ENCODE results near the gene PSD2. TPM values are rescaled to one million over a fixed set of nuclear protein-coding genes. Genes with fewer than 3 reads are reported as not detected.

The PSD2 gene
- total RNA-seq, 1 donor, result 0.10 TPM

DNA sequence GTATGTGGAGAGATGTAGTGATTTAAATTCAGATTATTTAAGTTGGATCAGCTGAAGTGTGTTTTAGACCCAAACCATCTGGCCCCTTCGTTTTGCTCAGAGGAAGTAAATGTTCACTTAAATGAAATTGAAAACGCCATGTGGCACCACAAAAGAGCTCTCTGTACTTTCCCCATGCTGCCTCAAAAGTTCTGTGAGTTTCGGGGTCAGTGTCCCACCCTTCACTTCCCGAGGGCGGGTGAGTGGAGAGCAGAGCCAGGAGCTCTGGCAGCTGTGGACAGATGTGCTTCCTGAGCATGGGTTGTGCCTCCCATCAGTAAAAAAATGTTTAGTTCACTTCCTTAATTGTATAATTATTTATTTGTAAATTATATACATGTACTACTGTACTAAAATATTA lies 48.4 kb downstream of the PSD2 start:
- Histone ChIP-seq H3K4me3 (ENCODE audit: low read length) (no peak overlapping the region), H3K9me3 (ENCODE audit: low read depth, low read length) (no peaks in the 10 kb centered on the region), H3K4me1 (ENCODE audit: insufficient read depth, low read length) (peaks cover 4% of the 10 kb centered on the region)

GRCh38 chr5:139844472-139845145 lies 49.0 kb downstream of the PSD2 start:
- Histone ChIP-seq H3K4me3 (ENCODE audit: low read length) (no peak overlapping the region), H3K27me3 (ENCODE audit: insufficient read depth, low read length) (peaks cover 20% of the 10 kb centered on the region), H3K4me1 (ENCODE audit: insufficient read depth, low read length) (peaks cover 4% of the 10 kb centered on the region), H3K9me3 (ENCODE audit: low read depth, low read length) (no peaks in the 10 kb centered on the region)

More for the DNA sequence above, 48.4 kb downstream of the PSD2 start:
- H3K27me3 ChIP-seq (ENCODE audit: insufficient read depth, low read length), result peaks cover 20% of the 10 kb centered on the region

GRCh38 chr5:139845846-139846681 lies 50.5 kb downstream of the PSD2 start:
- peaks cover 20% of the 10 kb centered on the region for H3K27me3 ChIP-seq (ENCODE audit: insufficient read depth, low read length)
- no peaks in the 10 kb centered on the region for H3K9me3 ChIP-seq (ENCODE audit: low read depth, low read length)
- H3K4me1 ChIP-seq (ENCODE audit: insufficient read depth, low read length), result peaks cover 4% of the 10 kb centered on the region
- no peak overlapping the region for H3K4me3 ChIP-seq (ENCODE audit: low read length)

GRCh38 chr5:139847091-139847490 lies 51.5 kb downstream of the PSD2 start:
- H3K4me1 ChIP-seq (ENCODE audit: insufficient read depth, low read length), result peaks cover 4% of the 10 kb centered on the region
- H3K4me3 ChIP-seq (ENCODE audit: low read length), result no peak overlapping the region
- no peaks in the 10 kb centered on the region for H3K9me3 ChIP-seq (ENCODE audit: low read depth, low read length)
- peaks cover 20% of the 10 kb centered on the region for H3K27me3 ChIP-seq (ENCODE audit: insufficient read depth, low read length)

- peak overlapping the region; percentile 59 for H3K4me3 ChIP-seq (ENCODE audit: low read length)
- peaks cover 20% of the 10 kb centered on the region for H3K27me3 ChIP-seq (ENCODE audit: insufficient read depth, low read length)
- H3K4me1 ChIP-seq (ENCODE audit: insufficient read depth, low read length), result peaks cover 4% of the 10 kb centered on the region
- H3K9me3 ChIP-seq (ENCODE audit: low read depth, low read length), result no peaks in the 10 kb centered on the region
Measured at GRCh38 chr5:139847790-139848507, 52.3 kb downstream of the PSD2 start.

GRCh38 chr5:139848508-139849100 lies 53.0 kb downstream of the PSD2 start:
- Histone ChIP-seq H3K9me3 (ENCODE audit: low read depth, low read length) (no peaks in the 10 kb centered on the region), H3K4me3 (ENCODE audit: low read length) (peak overlapping the region; percentile 59), H3K4me1 (ENCODE audit: insufficient read depth, low read length) (peaks cover 4% of the 10 kb centered on the region), H3K27me3 (ENCODE audit: insufficient read depth, low read length) (peaks cover 20% of the 10 kb centered on the region)

DNA sequence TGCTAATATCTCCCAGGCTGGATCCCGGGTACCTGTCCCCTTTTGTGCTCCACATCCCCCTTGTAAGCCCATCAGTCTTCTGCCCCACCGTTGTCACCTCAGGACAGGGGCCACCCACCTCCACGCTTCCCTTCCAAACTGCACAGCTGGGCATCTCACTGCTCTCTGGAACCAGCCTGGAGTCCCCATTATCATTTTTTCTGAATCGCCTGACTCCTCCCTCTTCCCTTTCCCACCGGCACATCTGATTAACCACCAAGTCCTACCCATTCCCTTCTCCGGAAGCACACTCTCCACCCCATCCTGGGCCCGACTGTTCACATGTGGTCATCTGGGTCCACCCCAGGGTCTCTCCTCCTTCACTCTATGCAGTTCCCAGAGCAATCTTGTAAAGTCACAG lies 53.9 kb downstream of the PSD2 start:
- Histone ChIP-seq H3K9me3 (ENCODE audit: low read depth, low read length) (no peaks in the 10 kb centered on the region), H3K4me3 (ENCODE audit: low read length) (no peak overlapping the region)

DNA sequence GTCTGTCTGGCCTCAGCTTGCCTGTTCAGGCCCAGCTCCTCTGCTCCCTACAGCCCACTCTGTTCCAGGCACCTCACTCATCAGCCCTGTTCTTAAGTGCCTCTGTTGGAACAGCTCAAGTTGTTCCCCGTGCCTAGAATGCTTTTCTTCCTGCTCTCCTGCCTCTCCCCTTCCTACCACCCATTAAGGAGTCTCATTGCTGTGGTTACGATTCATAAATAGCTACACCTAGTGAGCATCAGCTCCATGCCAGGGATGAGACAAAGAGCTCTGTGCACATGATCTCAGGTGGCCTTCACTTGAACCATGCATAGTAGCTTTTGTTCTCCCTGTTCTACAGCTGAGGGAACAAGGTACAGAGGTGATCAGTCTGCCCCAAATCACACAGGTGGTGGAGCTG lies 54.3 kb downstream of the PSD2 start:
- Histone ChIP-seq H3K4me1 (ENCODE audit: insufficient read depth, low read length) (peaks cover 4% of the 10 kb centered on the region), H3K9me3 (ENCODE audit: low read depth, low read length) (no peaks in the 10 kb centered on the region), H3K27me3 (ENCODE audit: insufficient read depth, low read length) (peaks cover 20% of the 10 kb centered on the region), H3K4me3 (ENCODE audit: low read length) (no peak overlapping the region)

More for the DNA sequence above, 53.9 kb downstream of the PSD2 start:
- peaks cover 20% of the 10 kb centered on the region for H3K27me3 ChIP-seq (ENCODE audit: insufficient read depth, low read length)
- peaks cover 4% of the 10 kb centered on the region for H3K4me1 ChIP-seq (ENCODE audit: insufficient read depth, low read length)

DNA sequence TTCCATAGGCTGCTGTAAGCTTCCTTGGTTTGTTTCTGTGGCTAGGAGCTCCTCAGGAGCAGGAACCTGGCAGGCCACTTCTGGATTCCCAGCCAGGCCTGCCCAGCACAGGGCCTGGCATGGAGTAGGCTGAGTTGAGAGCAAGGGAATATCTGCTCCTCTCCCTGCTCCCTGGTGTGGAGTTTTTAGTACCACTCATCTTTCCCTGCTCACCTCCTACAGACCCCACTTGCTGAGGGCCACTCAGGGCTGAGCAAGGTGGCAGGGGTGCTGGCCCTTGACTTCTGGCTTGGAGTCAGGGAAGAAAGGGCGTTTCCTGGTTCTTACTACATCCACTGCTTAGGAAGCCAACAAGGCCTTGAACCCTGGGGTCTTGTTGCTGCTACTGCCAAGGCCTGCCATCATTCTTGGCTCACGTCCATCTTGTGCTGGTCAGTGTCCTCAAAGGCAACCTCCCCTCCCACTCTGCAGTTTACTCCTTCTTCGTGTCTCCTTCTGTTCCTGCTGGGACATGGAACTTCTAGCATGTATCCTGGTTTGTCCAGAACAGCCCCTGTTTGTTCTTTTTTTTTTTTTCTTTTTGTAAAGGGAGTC lies 54.9 kb downstream of the PSD2 start:
- Histone ChIP-seq H3K27me3 (ENCODE audit: insufficient read depth, low read length) (peaks cover 16% of the 10 kb centered on the region), H3K4me1 (ENCODE audit: insufficient read depth, low read length) (peaks cover 4% of the 10 kb centered on the region), H3K4me3 (ENCODE audit: low read length) (no peak overlapping the region), H3K9me3 (ENCODE audit: low read depth, low read length) (no peaks in the 10 kb centered on the region)

DNA sequence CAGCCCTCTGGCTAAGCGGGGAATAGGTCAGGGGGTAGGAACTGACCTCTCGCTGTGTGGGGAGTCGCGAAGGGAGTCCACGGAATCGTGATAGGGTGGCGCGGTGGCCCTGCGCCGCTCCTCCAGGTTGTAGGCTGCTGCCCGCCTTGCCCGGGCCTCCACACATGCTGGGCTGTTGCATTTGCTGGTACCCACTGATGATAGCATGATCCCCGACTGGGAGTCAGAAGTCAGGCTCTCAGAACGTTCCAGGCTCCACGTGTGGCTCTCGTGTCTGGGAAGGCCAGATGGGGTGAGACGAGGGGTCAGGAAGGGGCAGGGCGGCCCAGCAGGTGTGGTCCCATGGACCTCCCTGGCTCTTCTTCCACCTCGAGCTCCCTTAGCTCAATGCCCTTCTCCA lies 56.0 kb downstream of the PSD2 start:
- no peaks in the 10 kb centered on the region for H3K9me3 ChIP-seq (ENCODE audit: low read depth, low read length)
- no peak overlapping the region for H3K4me3 ChIP-seq (ENCODE audit: low read length)
- H3K4me1 ChIP-seq (ENCODE audit: insufficient read depth, low read length), result peaks cover 4% of the 10 kb centered on the region
- H3K27me3 ChIP-seq (ENCODE audit: insufficient read depth, low read length), result peaks cover 6% of the 10 kb centered on the region

DNA sequence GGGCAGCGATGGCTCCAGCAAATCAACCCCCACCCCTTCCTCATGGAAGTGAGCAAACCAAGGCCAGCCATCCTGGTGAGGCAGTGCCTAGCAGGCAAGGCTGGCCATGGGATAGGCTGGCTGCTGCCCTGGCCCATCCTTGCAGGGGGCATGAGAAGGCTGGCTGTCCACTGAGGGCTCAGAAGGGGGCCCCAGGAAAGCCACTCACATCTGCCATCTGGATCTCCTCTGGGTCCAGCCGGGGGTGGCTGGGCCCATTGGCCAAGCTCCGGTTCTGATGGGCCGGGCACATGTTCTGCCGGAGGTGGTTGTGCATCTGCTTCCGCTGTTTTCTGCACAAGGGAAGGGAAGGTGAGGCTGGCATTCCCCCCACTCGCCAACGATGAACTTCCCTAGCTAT lies 57.1 kb downstream of the PSD2 start:
- no peaks in the 10 kb centered on the region for H3K9me3 ChIP-seq (ENCODE audit: low read depth, low read length)
- no peaks in the 10 kb centered on the region for H3K27me3 ChIP-seq (ENCODE audit: insufficient read depth, low read length)
- no peaks in the 10 kb centered on the region for H3K4me1 ChIP-seq (ENCODE audit: insufficient read depth, low read length)
- no peak overlapping the region for H3K4me3 ChIP-seq (ENCODE audit: low read length)

DNA sequence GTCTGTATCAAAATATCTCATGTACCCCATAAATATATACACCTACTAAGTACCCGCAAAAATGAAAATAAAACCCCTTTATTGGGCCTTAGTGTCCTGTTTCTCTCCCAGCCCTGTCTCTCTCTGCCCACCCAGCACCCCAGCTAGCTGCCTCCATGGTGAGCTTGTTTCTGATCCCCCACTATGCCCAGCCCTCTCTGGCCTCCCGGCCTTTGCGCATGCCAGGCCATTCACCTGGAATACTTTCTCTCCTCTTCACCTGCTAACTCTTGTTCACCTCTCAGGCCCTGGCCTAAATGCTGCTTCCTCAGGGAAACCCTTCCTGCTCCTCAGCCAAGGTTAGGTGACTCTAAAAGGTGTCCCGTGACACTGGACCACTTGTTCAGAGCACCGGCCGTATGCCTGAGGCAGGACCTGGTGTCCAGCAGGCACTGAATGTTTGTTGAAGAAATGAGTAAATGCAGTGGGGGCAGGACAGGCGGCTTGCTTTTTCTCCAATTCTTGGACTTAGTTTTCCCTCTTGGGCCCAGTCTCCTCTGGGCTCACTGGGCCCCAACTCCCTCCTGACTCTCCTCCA lies 58.5 kb downstream of the PSD2 start:
- Histone ChIP-seq H3K4me1 (ENCODE audit: insufficient read depth, low read length) (no peaks in the 10 kb centered on the region), H3K4me3 (ENCODE audit: low read length) (no peak overlapping the region), H3K9me3 (ENCODE audit: low read depth, low read length) (no peaks in the 10 kb centered on the region), H3K27me3 (ENCODE audit: insufficient read depth, low read length) (no peaks in the 10 kb centered on the region)

GRCh38 chr5:139854953-139855352 lies 59.3 kb downstream of the PSD2 start:
- Histone ChIP-seq H3K4me1 (ENCODE audit: insufficient read depth, low read length) (no peaks in the 10 kb centered on the region), H3K4me3 (ENCODE audit: low read length) (no peak overlapping the region), H3K9me3 (ENCODE audit: low read depth, low read length) (no peaks in the 10 kb centered on the region), H3K27me3 (ENCODE audit: insufficient read depth, low read length) (no peaks in the 10 kb centered on the region)

GRCh38 chr5:139855451-139855850 lies 59.8 kb downstream of the PSD2 start:
- no peak overlapping the region for H3K4me3 ChIP-seq (ENCODE audit: low read length)
- H3K4me1 ChIP-seq (ENCODE audit: insufficient read depth, low read length), result no peaks in the 10 kb centered on the region
- no peaks in the 10 kb centered on the region for H3K27me3 ChIP-seq (ENCODE audit: insufficient read depth, low read length)
- H3K9me3 ChIP-seq (ENCODE audit: low read depth, low read length), result no peaks in the 10 kb centered on the region

Data from mononuclear cell (primary cell).